ENCODE measurements around the gene CRIM1.

Gene CRIM1

GRCh38 chr2:36499128-36499820 lies 143.7 kb downstream of the CRIM1 start:
- no peak overlapping the region for H3K27ac ChIP-seq
- TF ChIP-seq CTCF (IDR thresholded peaks at IDR 0.05) = no peak
- no peak for DNase-seq (ENCODE audit: low spot score)
- H3K4me3 ChIP-seq = no peak overlapping the region

- peak overlapping the region in 1 of 2 donors; percentile 14 for H3K27ac ChIP-seq
- H3K4me3 ChIP-seq = no peak overlapping the region
- no peak for TF ChIP-seq CTCF (IDR thresholded peaks at IDR 0.05)
- no peak for DNase-seq (ENCODE audit: low spot score)
These were observed 144.5 kb downstream of the CRIM1 start for GRCh38 chr2:36500072-36500471.

GRCh38 chr2:36502081-36502480 lies 146.5 kb downstream of the CRIM1 start:
- no peak for TF ChIP-seq CTCF (IDR thresholded peaks at IDR 0.05)
- peak overlapping the region in 1 of 2 donors; percentile 9 for H3K27ac ChIP-seq
- no peak for DNase-seq (ENCODE audit: low spot score)
- no peak overlapping the region for H3K4me3 ChIP-seq

- TF ChIP-seq CTCF (IDR thresholded peaks at IDR 0.05) = peak; percentile 43
- no peak for DNase-seq (ENCODE audit: low spot score)
- no peak overlapping the region for H3K4me3 ChIP-seq
- peak overlapping the region in 1 of 2 donors; percentile 33 for H3K27ac ChIP-seq
These were observed 151.8 kb downstream of the CRIM1 start for GRCh38 chr2:36507408-36507812.

GRCh38 chr2:36509075-36509474 lies 153.5 kb downstream of the CRIM1 start:
- no peak overlapping the region for H3K27ac ChIP-seq
- no peak for TF ChIP-seq CTCF (IDR thresholded peaks at IDR 0.05)

GRCh38 chr2:36511858-36512603 lies 156.5 kb downstream of the CRIM1 start:
- TF ChIP-seq CTCF (IDR thresholded peaks at IDR 0.05) = no peak
- Histone ChIP-seq H3K27ac (peak overlapping the region in 1 of 2 donors; percentile 52), H3K4me3 (no peak overlapping the region)
- DNase-seq (ENCODE audit: low spot score) = no peak

More at GRCh38 chr2:36509075-36509474, 153.5 kb downstream of the CRIM1 start:
- H3K4me3 ChIP-seq = no peak overlapping the region
- no peak for DNase-seq (ENCODE audit: low spot score)

GRCh38 chr2:36512705-36513104 lies 157.1 kb downstream of the CRIM1 start:
- peak overlapping the region in 1 of 2 donors; percentile 52 for H3K27ac ChIP-seq
- no peak overlapping the region for H3K4me3 ChIP-seq
- no peak for TF ChIP-seq CTCF (IDR thresholded peaks at IDR 0.05)
- DNase-seq (ENCODE audit: low spot score) = no peak

Data from coronary artery (tissue), 2 donors.